ENCODE data around the gene CALR3.

The CALR3 gene

DNA sequence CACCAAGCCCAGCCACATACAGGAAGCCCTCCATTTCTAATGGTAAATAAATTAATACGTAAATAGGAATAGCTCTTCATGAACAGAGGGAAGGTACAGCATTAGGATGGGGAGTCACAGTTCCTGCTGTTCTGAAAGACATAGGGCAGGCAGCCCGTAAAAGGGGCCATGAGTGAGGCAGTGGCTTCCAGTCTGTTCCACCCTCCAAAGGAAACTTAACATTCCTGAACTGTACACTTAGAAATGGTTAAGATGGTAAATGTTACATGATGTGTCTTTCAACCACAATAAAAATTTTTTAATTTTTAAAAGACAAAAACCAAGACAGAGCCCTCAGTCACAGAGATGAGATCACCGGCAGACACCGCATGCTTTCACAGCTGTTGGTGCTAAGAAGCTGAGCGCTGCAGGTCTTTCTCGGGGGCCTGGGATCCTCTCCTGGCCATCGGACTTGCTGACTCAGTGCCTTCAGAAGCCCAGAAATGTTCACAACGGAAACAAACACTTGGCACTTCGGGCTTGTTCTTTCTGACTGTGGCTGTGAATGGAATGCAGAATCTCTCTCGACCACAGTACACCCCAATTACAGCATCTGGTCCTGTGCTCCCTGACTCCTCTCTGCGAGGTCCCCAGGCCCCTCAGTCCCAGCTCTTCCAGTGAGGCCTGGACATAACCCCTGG, 60.6 kb downstream of the CALR3 start:
- DNase-seq (ENCODE audit: low read depth in 2 of 3, low spot score in 1 of 3), result no peak

DNA sequence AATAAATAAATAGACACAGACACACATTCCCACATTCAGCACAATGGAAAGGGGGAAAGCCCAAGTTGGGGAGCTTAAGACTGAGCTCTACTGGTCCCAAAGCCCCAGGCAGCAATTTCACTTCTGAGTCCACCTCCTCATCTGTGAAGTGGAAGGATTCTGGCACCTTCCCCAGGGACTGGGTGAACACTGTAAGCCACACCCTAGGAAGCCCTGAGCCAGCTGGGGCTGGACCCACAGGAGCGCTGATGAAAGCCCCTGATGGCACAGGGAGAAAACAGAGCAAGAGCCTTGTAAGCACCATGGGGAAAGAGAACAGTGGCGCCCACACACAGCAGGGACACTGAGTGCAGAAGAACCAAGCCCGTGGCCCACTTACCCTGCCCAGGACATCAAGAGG, 62.0 kb downstream of the CALR3 start:
- DNase-seq (ENCODE audit: low read depth in 2 of 3, low spot score in 1 of 3), result no peak

DNA sequence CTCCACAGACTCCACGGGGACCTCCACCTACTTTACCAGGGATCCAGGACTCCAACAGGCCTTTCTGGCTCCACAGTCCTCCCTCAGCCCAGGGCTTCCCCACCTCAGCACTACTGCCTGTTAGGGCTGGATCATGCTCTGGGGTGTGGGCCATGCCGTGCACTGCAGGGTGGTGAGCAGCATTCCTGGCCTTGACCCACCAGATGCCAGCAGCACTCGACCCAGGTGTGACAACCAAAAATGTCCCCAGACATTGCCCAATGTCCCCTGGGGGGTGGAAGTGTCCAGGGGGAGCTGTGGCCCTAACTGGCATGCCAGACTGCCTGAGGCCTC, 66.2 kb downstream of the CALR3 start:
- no peak for DNase-seq (ENCODE audit: low read depth in 2 of 3, low spot score in 1 of 3)

DNA sequence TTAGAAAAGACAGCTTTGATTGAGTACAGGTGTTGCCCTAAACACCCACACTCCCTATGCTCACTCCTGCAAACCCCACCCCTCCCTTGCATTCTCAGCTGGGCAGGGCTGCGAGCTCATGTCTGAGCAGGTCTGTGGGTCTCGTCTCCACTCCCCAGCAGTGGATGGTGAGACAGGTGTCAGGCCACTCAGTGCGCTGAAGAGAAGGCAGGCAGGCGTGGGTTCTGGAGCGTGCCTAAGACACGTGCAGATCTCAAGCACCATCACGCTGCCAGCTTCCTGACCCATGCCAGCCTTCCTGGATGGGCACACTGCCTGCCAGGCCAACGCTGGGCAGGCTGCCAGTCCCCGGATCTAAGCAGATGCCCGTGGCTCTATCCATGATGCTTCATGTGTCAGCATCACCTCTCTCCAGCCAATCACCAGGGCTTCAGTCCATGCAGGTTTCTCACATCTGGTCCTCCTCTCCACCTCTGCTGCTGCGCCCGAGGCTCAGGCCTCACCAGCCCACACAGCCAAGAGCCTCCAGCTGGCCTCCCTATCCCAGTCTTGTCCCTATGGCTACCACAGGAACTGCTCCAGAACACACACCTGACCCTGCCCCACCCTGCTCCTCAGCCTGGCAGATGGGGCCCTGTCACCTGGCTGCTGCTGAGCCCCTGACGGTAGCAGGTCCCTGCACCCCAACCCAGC, 66.8 kb downstream of the CALR3 start:
- DNase-seq (ENCODE audit: low read depth in 2 of 3, low spot score in 1 of 3), result no peak
